H1 (cell line): ENCODE measurements around the gene TRO. TPM values are rescaled to one million over a fixed set of nuclear protein-coding genes. Genes with fewer than 3 reads are reported as not detected.

Source experiments
- CTCF ChIA-PET: fragments of 300-600 bp; sonication (Branson Sonifier 250); formaldehyde crosslinking; loops from one replicate; lab custom pipeline; 2021; ENCODE audit not compliant: partially characterized antibody; lab: Charles Lee
- POLR2A ChIA-PET: fragments of 300-600 bp; sonication (Branson Sonifier 250); formaldehyde crosslinking; loops from one replicate; lab custom pipeline; 2021; ENCODE audit warnings: inconsistent platforms; ENCODE audit not compliant: partially characterized antibody; lab: Charles Lee
- DNase-seq, 2 experiments: peaks; one replicate each; pipeline versions ENCODE4 v3.0.0 to v3.0.0-alpha.2; 2010 to 2022; ENCODE audit warnings: low spot score in 2 of 2, low read depth in 1 of 2, mixed read lengths in 1 of 2
- FAIRE-seq: peaks from 2 replicates; lab custom pipeline; 2011; peaks lifted over from hg19 to GRCh38; lab: Jason Lieb, UNC
- H2AFZ ChIP-seq: 2 replicates; pipeline ENCODE4 v1.8.1; 2012; ENCODE audit warnings: low read length, inconsistent platforms
- H2AK5ac ChIP-seq: 2 replicates; pipeline ENCODE4 v1.6.1; 2013; ENCODE audit warnings: low read depth, low read length
- H2BK120ac ChIP-seq: replicated peaks from 2 replicates; pipeline ENCODE3; 2013; ENCODE audit warnings: low read depth, low read length, inconsistent platforms
- H2BK12ac ChIP-seq: 2 replicates; pipeline ENCODE4 v1.6.1; 2013; ENCODE audit warnings: low read depth, low read length
- H2BK15ac ChIP-seq: 2 replicates; pipeline ENCODE4 v1.6.1; 2013; ENCODE audit warnings: low read length
- H2BK20ac ChIP-seq: 2 replicates; pipeline ENCODE4 v1.6.1; 2013; ENCODE audit warnings: low read length
- H2BK5ac ChIP-seq: 2 replicates; pipeline ENCODE4 v1.6.1; 2013; ENCODE audit warnings: low read depth, low read length
- H3K14ac ChIP-seq: 2 replicates; pipeline ENCODE4 v1.6.1; 2013; ENCODE audit warnings: inconsistent platforms; ENCODE audit not compliant: insufficient read length
- H3K18ac ChIP-seq: 2 replicates; pipeline ENCODE4 v1.6.1; 2013; ENCODE audit warnings: low read length; ENCODE audit errors: extremely low read depth
- H3K23ac ChIP-seq: 2 replicates; pipeline ENCODE4 v1.6.1; 2013; ENCODE audit warnings: inconsistent platforms; ENCODE audit not compliant: insufficient read length
- H3K23me2 ChIP-seq: 2 replicates; pipeline ENCODE4 v1.6.1; 2013; ENCODE audit warnings: low read depth, low read length
- H3K27ac ChIP-seq: 2 replicates; pipeline ENCODE4 v1.6.1; 2011; ENCODE audit warnings: low read depth, low read length, inconsistent platforms
- H3K27me3 ChIP-seq, 4 experiments: replicated peaks in 1 of 4; 1 replicate in 1 of 4; 2 replicates in 3 of 4; pipeline versions ENCODE4 v1.6.1 to v1.8.1; 2011 to 2013; ENCODE audit warnings: low read length in 3 of 4, mild to moderate bottlenecking in 3 of 4, inconsistent platforms in 2 of 4, mixed read lengths in 2 of 4, moderate library complexity in 1 of 4; ENCODE audit not compliant: control insufficient read depth in 3 of 4, insufficient read depth in 3 of 4; ENCODE audit errors: extremely low read depth in 1 of 4
- H3K36me3 ChIP-seq, 4 experiments: 2 replicates each; pipeline versions ENCODE4 v1.6.1 to v1.8.1; 2011 to 2013; ENCODE audit warnings: mild to moderate bottlenecking in 4 of 4, low read length in 3 of 4, moderate library complexity in 2 of 4, control low read depth in 1 of 4, inconsistent platforms in 1 of 4; ENCODE audit not compliant: insufficient read depth in 4 of 4, control insufficient read depth in 2 of 4
- H3K4ac ChIP-seq: replicated peaks from 2 replicates; pipeline ENCODE3; 2013; ENCODE audit warnings: low read length, low read depth, mixed read lengths, inconsistent platforms; ENCODE audit not compliant: insufficient read length
- H3K4me1 ChIP-seq, 4 experiments: replicated peaks in 1 of 4; 1 replicate in 1 of 4; 2 replicates in 3 of 4; pipeline versions ENCODE4 v1.6.1 to v1.8.1; 2011 to 2013; ENCODE audit warnings: low read length in 3 of 4, inconsistent platforms in 2 of 4, mixed read lengths in 1 of 4; ENCODE audit not compliant: insufficient read depth in 4 of 4, control insufficient read depth in 3 of 4
- H3K4me2 ChIP-seq, 2 experiments: 2 replicates each; pipeline versions ENCODE4 v1.6.1 to v1.8.1; 2011 to 2013; ENCODE audit warnings: low read depth in 2 of 2, low read length in 2 of 2, control low read depth in 1 of 2, inconsistent platforms in 1 of 2, mild to moderate bottlenecking in 1 of 2; ENCODE audit not compliant: insufficient read depth in 1 of 2
- H3K4me3 ChIP-seq, 4 experiments: fragments of 200-600, 300-600 bp in 1 of 4; sonication (generic), shearing (Covaris generic), sonication (Bioruptor Twin) in 1 of 4; 2 replicates each; pipeline versions ENCODE4 v1.5.1 to v1.8.1; 2011 to 2016; ENCODE audit warnings: low read length in 4 of 4, low read depth in 3 of 4, control low read depth in 2 of 4, inconsistent platforms in 2 of 4, mild to moderate bottlenecking in 2 of 4, mixed read lengths in 1 of 4, moderate library complexity in 1 of 4; ENCODE audit not compliant: insufficient read depth in 2 of 4; ENCODE audit errors: extremely low read depth in 1 of 4
- H3K56ac ChIP-seq: replicated peaks from 2 replicates; pipeline ENCODE3; 2013; ENCODE audit warnings: low read depth, mild to moderate bottlenecking, mixed read lengths, low read length, inconsistent platforms; ENCODE audit not compliant: insufficient read length
- H3K79me1 ChIP-seq: 2 replicates; pipeline ENCODE4 v1.6.1; 2013; ENCODE audit warnings: low read depth, low read length, control low read depth
- H3K79me2 ChIP-seq, 2 experiments: 2 replicates each; pipeline versions ENCODE4 v1.6.1 to v1.8.1; 2012 to 2013; ENCODE audit warnings: low read length in 2 of 2, mild to moderate bottlenecking in 2 of 2, inconsistent platforms in 1 of 2; ENCODE audit not compliant: insufficient read depth in 2 of 2, control insufficient read depth in 1 of 2
- H3K9ac ChIP-seq, 4 experiments: replicated peaks in 1 of 4; 1 replicate in 1 of 4; 2 replicates in 3 of 4; pipeline versions ENCODE4 v1.6.1 to v1.8.1; 2011 to 2013; ENCODE audit warnings: low read depth in 3 of 4, low read length in 3 of 4, control low read depth in 2 of 4, mild to moderate bottlenecking in 2 of 4, moderate library complexity in 2 of 4, inconsistent platforms in 1 of 4; ENCODE audit errors: extremely low read depth in 1 of 4
- H3K9me3 ChIP-seq, 2 experiments: 2 replicates each; pipeline versions ENCODE4 v1.6.1 to v1.8.1; 2012 to 2013; ENCODE audit warnings: mild to moderate bottlenecking in 2 of 2, moderate library complexity in 2 of 2, control low read depth in 1 of 2, inconsistent platforms in 1 of 2, low read depth in 1 of 2, low read length in 1 of 2, mixed read lengths in 1 of 2; ENCODE audit not compliant: insufficient read depth in 2 of 2
- H4K20me1 ChIP-seq, 2 experiments: replicated peaks in 1 of 2; 2 replicates each; pipeline versions ENCODE3 to v1.8.1; 2011 to 2013; ENCODE audit warnings: inconsistent platforms in 2 of 2, low read length in 2 of 2, mild to moderate bottlenecking in 1 of 2; ENCODE audit not compliant: insufficient read depth in 2 of 2, control insufficient read depth in 1 of 2
- H4K5ac ChIP-seq: 2 replicates; pipeline ENCODE4 v1.6.1; 2013; ENCODE audit warnings: low read length, low read depth, mixed read lengths, inconsistent platforms; ENCODE audit not compliant: insufficient read length
- H4K8ac ChIP-seq: 2 replicates; pipeline ENCODE4 v1.8.0; 2013; ENCODE audit warnings: mild to moderate bottlenecking, moderate library complexity, low read length, inconsistent platforms; ENCODE audit not compliant: insufficient read depth; ENCODE audit errors: extremely low read depth
- H4K91ac ChIP-seq: replicated peaks from 2 replicates; pipeline ENCODE3; 2013; ENCODE audit warnings: low read length, mixed read lengths, inconsistent platforms; ENCODE audit not compliant: insufficient read length
- ASH2L ChIP-seq: fragments of 200-600, 300-600 bp; sonication (generic); IDR thresholded peaks from one replicate; pipeline ENCODE4 v1.7.1; 2017; ENCODE audit warnings: low read length
- ATF2 ChIP-seq: IDR thresholded peaks from 2 replicates; pipeline ENCODE4 v1.6.1; 2012; ENCODE audit warnings: low read length, inconsistent platforms
- CEBPB ChIP-seq: IDR thresholded peaks from 2 replicates; pipeline ENCODE4 v1.6.1; 2012; ENCODE audit warnings: low read depth, low read length
- E2F6 ChIP-seq: IDR thresholded peaks from 2 replicates; pipeline ENCODE4 v1.6.1; 2012; ENCODE audit warnings: inconsistent platforms
- KDM1A ChIP-seq: fragments of 200-600, 300-600 bp; sonication (generic); IDR thresholded peaks from 2 replicates; pipeline ENCODE4 v1.7.1; 2016; ENCODE audit warnings: mild to moderate bottlenecking, low read length, borderline replicate concordance
- KDM5A ChIP-seq: fragments of 200-600 bp; IDR thresholded peaks from 2 replicates; pipeline ENCODE4 v1.7.1; 2012; ENCODE audit warnings: mild to moderate bottlenecking, low read length, inconsistent platforms, mixed read lengths
- NRF1 ChIP-seq: IDR thresholded peaks from 2 replicates; pipeline ENCODE4 v1.6.1; 2011; ENCODE audit warnings: mild to moderate bottlenecking, low read depth, low read length, improper control_type of control experiment
- RBBP5 ChIP-seq: IDR thresholded peaks from 2 replicates; pipeline ENCODE4 v1.7.1; 2012; ENCODE audit warnings: low read depth, mild to moderate bottlenecking, inconsistent platforms, low read length, moderate library complexity, borderline replicate concordance
- RFX5 ChIP-seq: IDR thresholded peaks from 2 replicates; pipeline ENCODE4 v1.6.1; 2011; ENCODE audit warnings: low read depth, low read length, improper control_type of control experiment, borderline replicate concordance
- SP1 ChIP-seq: IDR thresholded peaks from 2 replicates; pipeline ENCODE4 v1.6.1; 2011; ENCODE audit warnings: low read depth, low read length
- SP2 ChIP-seq: IDR thresholded peaks from 2 replicates; pipeline ENCODE4 v1.6.1; 2012; ENCODE audit warnings: mild to moderate bottlenecking, low read length, inconsistent platforms
- SRF ChIP-seq: IDR thresholded peaks from 2 replicates; pipeline ENCODE4 v1.6.1; 2011; ENCODE audit warnings: mild to moderate bottlenecking, low read depth, low read length, moderate library complexity
- TAF1 ChIP-seq: IDR thresholded peaks from 2 replicates; pipeline ENCODE4 v1.6.1; 2011; ENCODE audit warnings: mild to moderate bottlenecking, low read depth, low read length
- TAF7 ChIP-seq: optimal IDR thresholded peaks from 2 replicates; pipeline ENCODE3; 2011; ENCODE audit warnings: low read depth, mild to moderate bottlenecking, inconsistent platforms, low read length, moderate library complexity, borderline replicate concordance
- WGBS, 2 experiments: shearing (Covaris generic) in 1 of 2; methylation state at CpG; one replicate each; pipeline versions ENCODE4 v1.1.6 to v1.1.7; 2013 to 2015; ENCODE audit warnings: low lambda C conversion rate in 2 of 2, mixed read lengths in 2 of 2, inconsistent platforms in 1 of 2, low coverage in 1 of 2, missing lambda C conversion rate in 1 of 2; ENCODE audit not compliant: insufficient replicate concordance in 2 of 2, insufficient coverage in 1 of 2, insufficient read length in 1 of 2; ENCODE audit errors: extremely low coverage in 1 of 2, missing lambda C conversion rate in 1 of 2; 5-methylcytosine and 5-hydroxymethylcytosine counted together
- polyA plus RNA-seq, 7 experiments: library from polyadenylated mRNA; depleted of rRNA in 3 of 7; stranded (reverse) in 5 of 7; unstranded in 2 of 7; fragments of >200 nt in 5 of 7; fragments of 200-250 nt in 2 of 7; gene quantifications; 1 replicate in 5 of 7; 2 replicates in 1 of 7; 4 replicates in 1 of 7; pipeline versions ENCODE4 v1.2.1 to v1.2.3, GENCODE V29; 2011 to 2013; ENCODE audit warnings: missing spikeins in 2 of 7, mixed read lengths in 2 of 7
- total RNA-seq: library from RNA; stranded (reverse); fragmentation: NEBNext Ultra II Directional; extraction: Animal tissue kit (Norgen Biotek cat#: 25700); gene quantifications from 2 replicates; pipeline ENCODE4 v1.2.1, GENCODE V29; 2021

Gene TRO
- total and polyA plus RNA-seq, 2 of the 8 experiments (the other 6 are each of a cell fraction or from before 2014, with no cell fraction given): 49.5 to 57.6 TPM

- Histone ChIP-seq H2BK12ac (no peak overlapping the region), H3K27me3 (no peaks in the 10 kb centered on the region), H2BK5ac (no peak overlapping the region), H3K23me2 (no peaks in the 10 kb centered on the region), H3K36me3 (no peaks in the 10 kb centered on the region), H3K27ac (no peak overlapping the region), H3K23ac (no peak overlapping the region), H3K79me2 (no peaks in the 10 kb centered on the region), H3K9ac (no peak overlapping the region), H4K20me1 (no peaks in the 10 kb centered on the region), H2AFZ (no peak overlapping the region), H4K8ac (no peak overlapping the region), H3K4ac (no peak overlapping the region), H3K56ac (no peak overlapping the region), H3K4me3 (no peak overlapping the region), H3K79me1 (no peaks in the 10 kb centered on the region), H4K91ac (no peak overlapping the region), H4K5ac (no peak overlapping the region), H2BK120ac (no peak overlapping the region), H3K4me2 (no peak overlapping the region), H3K14ac (no peak overlapping the region), H3K9me3 (no peaks in the 10 kb centered on the region), H2AK5ac (no peak overlapping the region), H3K18ac (no peak overlapping the region), H3K4me1 (no peaks in the 10 kb centered on the region), H2BK15ac (no peak overlapping the region), H2BK20ac (no peak overlapping the region)
- CTCF ChIA-PET: no interaction called here
- no peak for DNase-seq
- FAIRE-seq: no peak
- POLR2A ChIA-PET: no interaction called here
- WGBS, 2 experiments: 100% methylated on average over 1 of the region's 1 CpG; no CpG with 5 or more reads in 1 of the 2 experiments
- TF ChIP-seq KDM5A (no peak), TAF7 (no peak), NRF1 (no peak), ASH2L (no peak), RBBP5 (no peak), TAF1 (no peak), E2F6 (no peak), SRF (no peak), RFX5 (no peak), CEBPB (no peak), SP2 (no peak), KDM1A (no peak), ATF2 (no peak), SP1 (no peak)
Observed at GRCh38 chrX:54894159-54894558, 26.5 kb upstream of the TRO start.
